OCI-LY7 (cell line): ENCODE data around the gene PFKM. TPM values are rescaled to one million over a fixed set of nuclear protein-coding genes. Genes with fewer than 3 reads are reported as not detected.

ENCODE experiments used
- BruUV-seq: library from RNA; stranded (reverse); fragments of 400-500 nt; replicated peaks from 2 replicates; lab custom pipeline; 2021; lab: Mats Ljungman, UMichigan
- CTCF ChIA-PET: fragments of 300-600 bp; sonication (Branson Sonifier 250); formaldehyde crosslinking; loops from one replicate; lab custom pipeline; 2022; ENCODE audit warnings: antibody characterized with exemption; ENCODE audit not compliant: unreplicated experiment; lab: Charles Lee
- POLR2A ChIA-PET: fragments of 300-600 bp; sonication (Branson Sonifier 250); formaldehyde crosslinking; loops from one replicate; lab custom pipeline; 2022; ENCODE audit warnings: antibody characterized with exemption; lab: Charles Lee
- DNase-seq: peaks from one replicate; pipeline ENCODE4 v3.0.0-alpha.2; 2015; ENCODE audit warnings: low spot score
- H2AFZ ChIP-seq: fragments of 200-600 bp; sonication (generic), shearing (Covaris generic); 2 replicates; pipeline ENCODE4 v1.6.1; 2014; ENCODE audit warnings: mild to moderate bottlenecking, antibody characterized with exemption, low read length, moderate library complexity
- H3K27ac ChIP-seq: fragments of 200-600 bp; sonication (generic); 2 replicates; pipeline ENCODE4 v1.5.1; 2014; ENCODE audit warnings: mixed run types, low read depth, mild to moderate bottlenecking, moderate library complexity, low read length, inconsistent platforms; ENCODE audit not compliant: poor library complexity, severe bottlenecking
- H3K36me3 ChIP-seq: fragments of 200-600 bp; sonication (generic); 2 replicates; pipeline ENCODE4 v1.6.1; 2014; ENCODE audit warnings: mild to moderate bottlenecking, antibody characterized with exemption, low read length, moderate library complexity, mixed read lengths; ENCODE audit not compliant: insufficient read depth
- H3K4me1 ChIP-seq: fragments of 200-600 bp; sonication (generic); 2 replicates; pipeline ENCODE4 v1.5.1; 2014; ENCODE audit warnings: mild to moderate bottlenecking, low read length; ENCODE audit not compliant: insufficient read depth, poor library complexity, severe bottlenecking
- H3K4me2 ChIP-seq: fragments of 200-600 bp; sonication (generic); 2 replicates; pipeline ENCODE4 v1.6.1; 2014; ENCODE audit warnings: mild to moderate bottlenecking, low read length
- H3K4me3 ChIP-seq: fragments of 200-600 bp; sonication (generic); 2 replicates; pipeline ENCODE4 v1.5.1; 2014; ENCODE audit warnings: mild to moderate bottlenecking, low read depth, low read length; ENCODE audit not compliant: poor library complexity, severe bottlenecking
- H3K79me2 ChIP-seq: fragments of 200-600 bp; sonication (generic); 2 replicates; pipeline ENCODE4 v1.6.1; 2016; ENCODE audit warnings: low read depth, mild to moderate bottlenecking, low read length, moderate library complexity, mixed read lengths; ENCODE audit not compliant: insufficient read depth
- H3K9me2 ChIP-seq: fragments of 200-600 bp; sonication (generic); 2 replicates; pipeline ENCODE4 v1.6.1; 2016; ENCODE audit warnings: mild to moderate bottlenecking, low read length, mixed read lengths; ENCODE audit not compliant: insufficient read depth
- H3K9me3 ChIP-seq: fragments of 200-600 bp; sonication (generic); 2 replicates; pipeline ENCODE4 v1.6.1; 2014; ENCODE audit warnings: mild to moderate bottlenecking, mixed run types, low read length, mixed read lengths
- H4K20me1 ChIP-seq: fragments of 200-600 bp; sonication (generic); 2 replicates; pipeline ENCODE4 v1.6.1; 2014; ENCODE audit warnings: mild to moderate bottlenecking, antibody characterized with exemption, low read length, moderate library complexity, mixed read lengths; ENCODE audit not compliant: insufficient read depth
- EZH2phosphoT487 ChIP-seq: fragments of 200-600 bp; sonication (generic); IDR thresholded peaks from 2 replicates; pipeline ENCODE4 v1.6.1; 2018; ENCODE audit warnings: low read depth, borderline replicate concordance, mild to moderate bottlenecking, mixed run types, antibody characterized with exemption, low read length, moderate library complexity, mixed read lengths
- intact Hi-C: fragments of 100-400 bp; cut with micrococcal nuclease; formaldehyde crosslinking; loops from one replicate; pipeline ENCODE4 v1.10.0; 2022; ENCODE audit not compliant: unreplicated experiment
- total RNA-seq, 2 experiments: library from RNA; depleted of rRNA in 1 of 2; stranded (reverse); fragments of >200 nt in 1 of 2; shearing (Covaris generic) in 1 of 2; gene quantifications; 2 replicates each; pipeline ENCODE4 v1.2.3, GENCODE V29; 2014 to 2022
- TF ChIP-seq, protein P1 (sequence below): fragments of 200-600 bp; sonication (generic); conservative IDR thresholded peaks from 2 replicates; pipeline ENCODE4 v1.5.1; 2014; ENCODE audit warnings: mild to moderate bottlenecking, antibody characterized with exemption, low read length, moderate library complexity, mixed read lengths

PFKM gene
- total RNA-seq, 2 experiments from 2014 or later = 37.4 to 80.1 TPM

DNA sequence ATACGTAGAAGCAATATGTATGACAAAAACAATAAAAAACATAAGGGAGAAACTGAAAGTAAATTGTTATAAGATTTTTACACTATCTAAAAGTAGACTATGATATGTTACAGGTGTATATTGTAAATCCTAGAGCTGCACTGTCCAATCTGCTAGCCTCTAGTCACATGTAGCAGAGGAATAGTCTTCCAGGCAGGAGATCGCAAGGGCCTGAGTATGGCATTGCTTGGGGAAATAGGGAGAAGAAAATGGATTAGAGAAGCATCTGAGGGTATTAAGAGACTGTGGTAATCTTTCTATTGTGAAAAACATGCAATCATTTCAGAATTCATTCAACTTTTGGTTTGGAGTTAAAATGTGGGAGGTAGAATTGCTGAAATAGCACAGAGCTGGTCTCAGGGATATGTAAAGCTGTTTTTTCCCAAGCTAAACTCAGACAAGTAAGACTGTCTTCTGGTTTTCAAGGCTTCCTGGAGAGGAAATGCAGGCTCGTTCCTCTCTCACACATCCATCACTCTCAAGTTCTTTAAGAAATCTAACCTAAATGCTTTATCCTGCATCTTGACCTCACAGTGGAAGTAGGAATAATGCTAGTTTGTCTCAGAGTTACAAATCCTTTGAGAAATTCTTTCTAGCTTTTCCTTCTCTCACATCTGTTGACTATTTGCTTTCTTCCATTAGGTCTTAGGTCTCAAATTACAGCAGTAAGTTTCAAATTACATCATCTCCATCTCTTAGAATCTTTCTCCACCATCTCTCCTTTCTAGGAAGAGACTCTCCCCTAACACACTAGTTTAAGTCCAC, 56.7 kb downstream of the PFKM start:
- Histone ChIP-seq H2AFZ (no peak overlapping the region), H4K20me1 (no peaks in the 10 kb centered on the region), H3K4me1 (no peaks in the 10 kb centered on the region), H3K79me2 (no peaks in the 10 kb centered on the region), H3K9me2 (no peaks in the 10 kb centered on the region), H3K36me3 (no peaks in the 10 kb centered on the region), H3K4me3 (no peak overlapping the region), H3K9me3 (no peaks in the 10 kb centered on the region), H3K27ac (no peak overlapping the region), H3K4me2 (no peak overlapping the region)
- ChIA-PET POLR2A (interaction anchor here (0.9 kb wide), 1 partner anchor 18 kb away, joined by 3 read pairs; the partner anchor contains the start of gene ASB8), CTCF (no interaction called here)
- no TSS peak for BruUV-seq
- intact Hi-C loops = no loop called here
- no peak for DNase-seq
- TF ChIP-seq, protein P1, sequence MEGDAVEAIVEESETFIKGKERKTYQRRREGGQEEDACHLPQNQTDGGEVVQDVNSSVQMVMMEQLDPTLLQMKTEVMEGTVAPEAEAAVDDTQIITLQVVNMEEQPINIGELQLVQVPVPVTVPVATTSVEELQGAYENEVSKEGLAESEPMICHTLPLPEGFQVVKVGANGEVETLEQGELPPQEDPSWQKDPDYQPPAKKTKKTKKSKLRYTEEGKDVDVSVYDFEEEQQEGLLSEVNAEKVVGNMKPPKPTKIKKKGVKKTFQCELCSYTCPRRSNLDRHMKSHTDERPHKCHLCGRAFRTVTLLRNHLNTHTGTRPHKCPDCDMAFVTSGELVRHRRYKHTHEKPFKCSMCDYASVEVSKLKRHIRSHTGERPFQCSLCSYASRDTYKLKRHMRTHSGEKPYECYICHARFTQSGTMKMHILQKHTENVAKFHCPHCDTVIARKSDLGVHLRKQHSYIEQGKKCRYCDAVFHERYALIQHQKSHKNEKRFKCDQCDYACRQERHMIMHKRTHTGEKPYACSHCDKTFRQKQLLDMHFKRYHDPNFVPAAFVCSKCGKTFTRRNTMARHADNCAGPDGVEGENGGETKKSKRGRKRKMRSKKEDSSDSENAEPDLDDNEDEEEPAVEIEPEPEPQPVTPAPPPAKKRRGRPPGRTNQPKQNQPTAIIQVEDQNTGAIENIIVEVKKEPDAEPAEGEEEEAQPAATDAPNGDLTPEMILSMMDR = no peak
- no peak for TF ChIP-seq EZH2phosphoT487

DNA sequence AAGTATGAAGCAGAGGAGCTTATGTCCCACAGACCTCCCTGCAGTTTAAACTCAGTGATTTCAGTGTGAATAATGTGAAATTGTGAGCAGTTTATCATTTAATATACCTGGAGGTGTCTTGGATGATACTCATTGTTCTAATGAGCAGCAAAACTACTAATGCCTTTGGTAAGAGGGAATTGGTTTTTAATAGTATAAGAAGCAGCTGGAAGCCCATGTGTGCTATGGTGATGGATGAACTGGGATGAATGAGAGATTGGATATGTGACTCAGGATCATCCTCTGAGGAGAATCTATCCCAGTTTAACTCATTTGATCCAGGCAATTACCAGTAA, 57.2 kb downstream of the PFKM start:
- no peaks in the 10 kb centered on the region for H4K20me1 ChIP-seq
- no peaks in the 10 kb centered on the region for H3K9me2 ChIP-seq
- intact Hi-C loops = no loop called here
- ChIA-PET POLR2A (interaction anchor here (0.6 to 0.9 kb wide), 2 partner anchors 19 to 190 kb away, joined by 3 read pairs; partner anchors contain the start of gene ASB8), CTCF (no interaction called here)
- H3K4me1 ChIP-seq = no peaks in the 10 kb centered on the region
- no peaks in the 10 kb centered on the region for H3K79me2 ChIP-seq
- no peak overlapping the region for H2AFZ ChIP-seq
- BruUV-seq = no TSS peak
- H3K9me3 ChIP-seq = no peaks in the 10 kb centered on the region
- no peak overlapping the region for H3K4me3 ChIP-seq
- H3K36me3 ChIP-seq = no peaks in the 10 kb centered on the region
- no peak overlapping the region for H3K27ac ChIP-seq
- TF ChIP-seq, protein P1 = no peak
- TF ChIP-seq EZH2phosphoT487 = no peak
- no peak for DNase-seq
- no peak overlapping the region for H3K4me2 ChIP-seq

DNA sequence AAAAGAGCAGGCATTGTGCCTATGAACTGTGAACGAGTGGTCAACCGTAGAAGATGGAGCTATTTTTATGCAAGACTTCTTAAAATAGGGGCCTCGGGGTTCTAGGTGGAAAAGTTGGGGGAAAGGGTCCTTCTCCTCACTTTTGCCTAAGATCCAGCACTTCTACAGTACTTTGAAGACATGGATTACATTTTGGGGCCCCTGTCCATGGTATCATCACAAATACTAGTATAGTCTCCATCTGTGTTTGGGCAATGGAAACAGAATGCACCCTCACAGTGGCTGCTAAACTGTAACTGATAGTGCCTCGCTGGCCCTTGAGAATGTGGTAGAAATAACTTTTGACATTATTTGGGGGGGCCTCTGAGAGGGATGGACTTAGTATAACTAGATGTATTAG, 58.8 kb downstream of the PFKM start:
- no peak for TF ChIP-seq EZH2phosphoT487
- TF ChIP-seq, protein P1 = no peak
- H3K9me2 ChIP-seq = no peaks in the 10 kb centered on the region
- ChIA-PET CTCF (no interaction called here), POLR2A (no interaction called here)
- H2AFZ ChIP-seq = no peak overlapping the region
- H3K4me1 ChIP-seq = peaks cover 8% of the 10 kb centered on the region
- DNase-seq = no peak
- intact Hi-C loops = no loop called here
- no peaks in the 10 kb centered on the region for H4K20me1 ChIP-seq
- H3K4me3 ChIP-seq = no peak overlapping the region
- H3K27ac ChIP-seq = no peak overlapping the region
- no peaks in the 10 kb centered on the region for H3K36me3 ChIP-seq
- no peaks in the 10 kb centered on the region for H3K9me3 ChIP-seq
- H3K4me2 ChIP-seq = no peak overlapping the region
- BruUV-seq = no TSS peak
- H3K79me2 ChIP-seq = no peaks in the 10 kb centered on the region
